Neuronal stem cell (in vitro differentiated cells): ENCODE measurements around the gene CCDC73.
"Not testable (repeated sequence)": the region's sequence is repeated elsewhere in the genome, so short reads cannot be mapped to it uniquely, and the experiment has no call there.

ENCODE experiments used
- DNase-seq: peaks from one replicate; pipeline ENCODE4 v3.0.0-alpha.2; 2013; ENCODE audit warnings: low spot score
- H2AFZ ChIP-seq: one replicate; pipeline ENCODE4 v1.6.1; 2013; ENCODE audit warnings: mild to moderate bottlenecking, low read length, inconsistent platforms
- H2AK5ac ChIP-seq: 2 replicates; pipeline ENCODE4 v1.6.1; 2013; ENCODE audit warnings: low read depth, mild to moderate bottlenecking, inconsistent platforms, low read length, moderate library complexity, mixed read lengths
- H2BK120ac ChIP-seq: 2 replicates; pipeline ENCODE4 v1.6.1; 2013; ENCODE audit warnings: low read depth, mild to moderate bottlenecking, inconsistent platforms, low read length, moderate library complexity, mixed read lengths
- H2BK12ac ChIP-seq: one replicate; pipeline ENCODE4 v1.6.1; 2013; ENCODE audit warnings: low read length, inconsistent platforms
- H2BK15ac ChIP-seq: 2 replicates; pipeline ENCODE4 v1.6.1; 2013; ENCODE audit warnings: mild to moderate bottlenecking, low read length, inconsistent platforms, mixed read lengths
- H2BK5ac ChIP-seq: one replicate; pipeline ENCODE4 v1.6.1; 2013; ENCODE audit warnings: inconsistent platforms, mild to moderate bottlenecking, low read length, moderate library complexity
- H3K14ac ChIP-seq: one replicate; pipeline ENCODE4 v1.6.1; 2013; ENCODE audit warnings: low read length, inconsistent platforms
- H3K18ac ChIP-seq: 2 replicates; pipeline ENCODE4 v1.6.1; 2013; ENCODE audit warnings: low read length, inconsistent platforms
- H3K23ac ChIP-seq: 2 replicates; pipeline ENCODE4 v1.6.1; 2013; ENCODE audit warnings: low read depth, mild to moderate bottlenecking, mixed read lengths, low read length, inconsistent platforms; ENCODE audit not compliant: poor library complexity
- H3K27ac ChIP-seq: replicated peaks from 3 replicates; pipeline ENCODE4 v1.5.1; 2013; ENCODE audit warnings: low read length, inconsistent platforms
- H3K27me3 ChIP-seq, 3 experiments: 2 replicates each; pipeline ENCODE4 v1.6.1; 2013; ENCODE audit warnings: low read length in 3 of 3, mild to moderate bottlenecking in 2 of 3, inconsistent platforms in 1 of 3, low read depth in 1 of 3, mixed read lengths in 1 of 3, moderate library complexity in 1 of 3; ENCODE audit not compliant: control insufficient read depth in 3 of 3, insufficient read depth in 3 of 3
- H3K36me3 ChIP-seq, 2 donors: replicated peaks in 1 of 2; 2 replicates each; pipeline ENCODE4 v1.6.1; 2013; ENCODE audit warnings: low read length in 2 of 2; ENCODE audit not compliant: control insufficient read depth in 2 of 2, insufficient read depth in 2 of 2
- H3K4ac ChIP-seq: 2 replicates; pipeline ENCODE4 v1.6.1; 2013; ENCODE audit warnings: inconsistent platforms, mild to moderate bottlenecking, low read length, moderate library complexity
- H3K4me1 ChIP-seq, 2 donors: 1 replicate in 1 of 2; 2 replicates in 1 of 2; pipeline ENCODE4 v1.6.1; 2013; ENCODE audit warnings: low read length in 2 of 2, low read depth in 1 of 2; ENCODE audit not compliant: control insufficient read depth in 2 of 2, insufficient read depth in 1 of 2
- H3K4me2 ChIP-seq: one replicate; pipeline ENCODE4 v1.6.1; 2013; ENCODE audit warnings: mild to moderate bottlenecking, low read length, inconsistent platforms; ENCODE audit not compliant: insufficient read depth, poor library complexity, severe bottlenecking
- H3K4me3 ChIP-seq, 2 donors: 2 replicates each; pipeline ENCODE4 v1.5.1; 2013; ENCODE audit warnings: low read length in 2 of 2, mild to moderate bottlenecking in 2 of 2, inconsistent platforms in 1 of 2, moderate library complexity in 1 of 2
- H3K79me1 ChIP-seq: one replicate; pipeline ENCODE4 v1.6.1; 2013; ENCODE audit warnings: low read depth, mild to moderate bottlenecking, inconsistent platforms, low read length, moderate library complexity
- H3K9ac ChIP-seq: one replicate; pipeline ENCODE4 v1.6.1; 2013; ENCODE audit warnings: mild to moderate bottlenecking, low read depth, low read length, inconsistent platforms; ENCODE audit not compliant: poor library complexity
- H3K9me3 ChIP-seq, 2 donors: replicated peaks in 1 of 2; 2 replicates each; pipeline versions ENCODE3 to v1.6.1; 2013; ENCODE audit warnings: low read length in 2 of 2, mild to moderate bottlenecking in 2 of 2, inconsistent platforms in 1 of 2, low read depth in 1 of 2, mixed read lengths in 1 of 2, moderate library complexity in 1 of 2; ENCODE audit not compliant: control insufficient read depth in 2 of 2, insufficient read depth in 1 of 2
- H4K8ac ChIP-seq: one replicate; pipeline ENCODE4 v1.6.1; 2013; ENCODE audit warnings: low read depth, mild to moderate bottlenecking, inconsistent platforms, low read length, moderate library complexity
- H4K91ac ChIP-seq: one replicate; pipeline ENCODE4 v1.6.1; 2013; ENCODE audit warnings: low read length, low read depth, mild to moderate bottlenecking, inconsistent platforms; ENCODE audit not compliant: poor library complexity
- WGBS, 2 donors: extraction: QIAGEN DNeasy Blood & Tissue Kit; methylation state at CpG; one replicate each; pipeline ENCODE4 v1.1.7; 2013; ENCODE audit warnings: missing lambda C conversion rate in 2 of 2, mixed read lengths in 1 of 2; ENCODE audit not compliant: insufficient read length in 2 of 2, insufficient replicate concordance in 1 of 2; ENCODE audit errors: extremely low coverage in 2 of 2; 5-methylcytosine and 5-hydroxymethylcytosine counted together

CCDC73 gene

DNA sequence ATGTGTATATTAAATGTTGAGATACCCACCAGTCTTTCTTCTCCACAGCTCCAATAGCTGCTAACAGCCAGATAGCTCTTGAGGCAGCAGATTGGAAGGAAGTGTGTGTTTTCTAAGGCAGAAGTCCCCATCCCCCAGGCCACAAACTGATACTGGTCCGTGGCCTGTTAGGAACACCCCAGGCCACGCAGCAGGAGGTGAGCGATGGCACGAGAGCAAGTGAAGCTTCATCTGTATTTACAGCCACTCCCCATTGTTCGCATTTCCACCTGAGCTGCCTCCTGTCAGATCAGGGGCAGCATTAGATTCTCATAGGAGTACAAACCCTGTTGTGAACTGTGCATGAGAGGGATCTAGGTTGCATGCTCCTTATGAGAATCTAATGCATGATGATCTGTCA lies 12.7 kb downstream of the CCDC73 start:
- H2AFZ ChIP-seq, result no peak overlapping the region
- no peaks in the 10 kb centered on the region for H3K9me3 ChIP-seq
- WGBS, 2 donors, result no CpG with 5 or more reads among the region's 5 CpGs

GRCh38 chr11:32780839-32781238 lies 13.6 kb downstream of the CCDC73 start:
- H4K91ac ChIP-seq, H3K9ac ChIP-seq, H3K4me2 ChIP-seq, H3K4ac ChIP-seq, H3K79me1 ChIP-seq, H4K8ac ChIP-seq, H3K4me3 ChIP-seq, H3K14ac ChIP-seq, H2BK120ac ChIP-seq, H2AK5ac ChIP-seq, H2BK5ac ChIP-seq, H3K36me3 ChIP-seq, DNase-seq, H3K9me3 ChIP-seq, H3K4me1 ChIP-seq, H3K27me3 ChIP-seq, H2AFZ ChIP-seq, H3K18ac ChIP-seq, H3K27ac ChIP-seq, H2BK15ac ChIP-seq, H2BK12ac ChIP-seq, H3K23ac ChIP-seq: not testable (repeated sequence)
- no CpG with 5 or more reads among the region's 2 CpGs for WGBS, 2 donors

More for the DNA sequence above, 12.7 kb downstream of the CCDC73 start:
- Histone ChIP-seq H3K4me1 (no peaks in the 10 kb centered on the region), H2BK5ac (no peak overlapping the region), H4K91ac (no peak overlapping the region), H3K9ac (no peak overlapping the region), H3K36me3 (no peaks in the 10 kb centered on the region), H3K23ac (no peak overlapping the region), H3K4me2 (no peak overlapping the region), H3K4me3 (no peak overlapping the region), H2AK5ac (no peak overlapping the region), H4K8ac (peak overlapping the region; percentile 78), H3K14ac (no peak overlapping the region), H3K18ac (no peak overlapping the region), H3K79me1 (no peaks in the 10 kb centered on the region), H2BK120ac (no peak overlapping the region), H2BK15ac (no peak overlapping the region), H3K27me3 (no peaks in the 10 kb centered on the region), H3K27ac (no peak overlapping the region), H2BK12ac (no peak overlapping the region), H3K4ac (no peak overlapping the region)
- no peak for DNase-seq

DNA sequence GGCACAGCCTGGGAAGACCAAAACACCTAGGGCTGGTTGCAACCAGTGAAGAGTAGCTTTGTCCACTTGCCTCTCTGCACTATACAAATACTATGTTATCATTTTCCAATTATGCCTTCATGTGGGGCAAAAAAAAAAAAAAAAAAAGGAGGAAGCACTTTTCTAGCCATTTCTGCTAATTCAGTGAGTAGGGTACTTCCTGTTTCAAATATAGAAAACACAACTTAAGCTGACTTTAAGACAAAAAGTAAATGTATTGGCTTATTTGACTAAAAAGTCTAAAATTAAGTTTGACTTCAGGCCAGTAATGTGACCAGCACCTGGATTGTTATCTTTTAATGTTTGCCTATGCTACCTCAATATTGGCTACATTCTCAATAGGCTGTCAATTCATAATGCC lies 15.3 kb downstream of the CCDC73 start:
- Histone ChIP-seq H3K36me3 (no peaks in the 10 kb centered on the region), H3K18ac (no peak overlapping the region), H3K27me3 (no peaks in the 10 kb centered on the region)

DNA sequence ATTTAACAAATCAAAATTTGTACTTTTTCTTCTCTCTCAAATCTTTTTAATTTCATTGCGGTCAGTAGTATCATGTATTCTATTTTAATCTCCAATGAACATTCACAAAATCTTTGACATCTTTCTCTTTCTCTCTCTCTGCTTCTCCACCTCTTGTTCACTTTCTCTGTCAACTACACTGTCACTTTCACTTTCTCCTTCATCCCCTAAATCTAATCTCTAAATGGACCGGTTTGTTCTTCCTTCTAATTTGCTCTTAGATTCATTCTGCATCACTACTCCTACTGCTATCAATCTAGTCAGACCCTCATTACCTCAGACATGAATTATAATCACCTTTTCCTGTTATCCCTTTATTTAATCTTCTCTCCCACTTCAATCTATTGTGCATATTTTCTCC lies 18.6 kb downstream of the CCDC73 start:
- no peaks in the 10 kb centered on the region for H3K36me3 ChIP-seq
- H3K9me3 ChIP-seq, result no peaks in the 10 kb centered on the region
- DNase-seq, result no peak
- H3K27ac ChIP-seq, result no peak overlapping the region
- H2AK5ac ChIP-seq, result no peak overlapping the region
- no peak overlapping the region for H4K91ac ChIP-seq
- no peak overlapping the region for H3K23ac ChIP-seq
- H4K8ac ChIP-seq, result no peak overlapping the region
- H3K4me3 ChIP-seq, result no peak overlapping the region
- no peak overlapping the region for H3K4me2 ChIP-seq
- H3K14ac ChIP-seq, result no peak overlapping the region
- no CpG with 5 or more reads among the region's 2 CpGs for WGBS, 2 donors
- H3K9ac ChIP-seq, result no peak overlapping the region
- no peaks in the 10 kb centered on the region for H3K27me3 ChIP-seq
- no peak overlapping the region for H2BK5ac ChIP-seq
- no peak overlapping the region for H2AFZ ChIP-seq
- no peaks in the 10 kb centered on the region for H3K79me1 ChIP-seq
- H3K18ac ChIP-seq, result no peak overlapping the region
- no peak overlapping the region for H2BK120ac ChIP-seq
- no peaks in the 10 kb centered on the region for H3K4me1 ChIP-seq
- no peak overlapping the region for H2BK12ac ChIP-seq
- no peak overlapping the region for H2BK15ac ChIP-seq
- no peak overlapping the region for H3K4ac ChIP-seq

More for the DNA sequence above, 15.3 kb downstream of the CCDC73 start:
- no peaks in the 10 kb centered on the region for H3K9me3 ChIP-seq
- H2AFZ ChIP-seq, result no peak overlapping the region
- no peak overlapping the region for H3K27ac ChIP-seq
- no peak overlapping the region for H2BK5ac ChIP-seq
- H3K23ac ChIP-seq, result no peak overlapping the region
- no peak overlapping the region for H3K9ac ChIP-seq
- no peak overlapping the region for H2AK5ac ChIP-seq
- H3K14ac ChIP-seq, result no peak overlapping the region
- DNase-seq, result no peak
- H3K4me1 ChIP-seq, result no peaks in the 10 kb centered on the region
- no peak overlapping the region for H3K4me2 ChIP-seq
- H2BK12ac ChIP-seq, result no peak overlapping the region
- H2BK120ac ChIP-seq, result no peak overlapping the region
- no peak overlapping the region for H4K8ac ChIP-seq
- H3K79me1 ChIP-seq, result no peaks in the 10 kb centered on the region
- H2BK15ac ChIP-seq, result no peak overlapping the region
- no peak overlapping the region for H3K4me3 ChIP-seq
- H3K4ac ChIP-seq, result no peak overlapping the region
- H4K91ac ChIP-seq, result no peak overlapping the region
